HG02588 (cell line): ENCODE data around the gene SYNE3.

Experiments
- ATAC-seq: cut with Tn5 transposase; IDR thresholded peaks from one replicate; pipeline ENCODE4 v1.9.1; 2021; ENCODE audit warnings: mild to moderate bottlenecking, moderate library complexity; ENCODE audit not compliant: unreplicated experiment

Gene SYNE3

GRCh38 chr14:95507174-95507573 lies 9.3 kb downstream of the SYNE3 start:
- no peak for ATAC-seq

- peak; percentile 54 for ATAC-seq
Measured at GRCh38 chr14:95505030-95505589, 11.3 kb downstream of the SYNE3 start.

DNA sequence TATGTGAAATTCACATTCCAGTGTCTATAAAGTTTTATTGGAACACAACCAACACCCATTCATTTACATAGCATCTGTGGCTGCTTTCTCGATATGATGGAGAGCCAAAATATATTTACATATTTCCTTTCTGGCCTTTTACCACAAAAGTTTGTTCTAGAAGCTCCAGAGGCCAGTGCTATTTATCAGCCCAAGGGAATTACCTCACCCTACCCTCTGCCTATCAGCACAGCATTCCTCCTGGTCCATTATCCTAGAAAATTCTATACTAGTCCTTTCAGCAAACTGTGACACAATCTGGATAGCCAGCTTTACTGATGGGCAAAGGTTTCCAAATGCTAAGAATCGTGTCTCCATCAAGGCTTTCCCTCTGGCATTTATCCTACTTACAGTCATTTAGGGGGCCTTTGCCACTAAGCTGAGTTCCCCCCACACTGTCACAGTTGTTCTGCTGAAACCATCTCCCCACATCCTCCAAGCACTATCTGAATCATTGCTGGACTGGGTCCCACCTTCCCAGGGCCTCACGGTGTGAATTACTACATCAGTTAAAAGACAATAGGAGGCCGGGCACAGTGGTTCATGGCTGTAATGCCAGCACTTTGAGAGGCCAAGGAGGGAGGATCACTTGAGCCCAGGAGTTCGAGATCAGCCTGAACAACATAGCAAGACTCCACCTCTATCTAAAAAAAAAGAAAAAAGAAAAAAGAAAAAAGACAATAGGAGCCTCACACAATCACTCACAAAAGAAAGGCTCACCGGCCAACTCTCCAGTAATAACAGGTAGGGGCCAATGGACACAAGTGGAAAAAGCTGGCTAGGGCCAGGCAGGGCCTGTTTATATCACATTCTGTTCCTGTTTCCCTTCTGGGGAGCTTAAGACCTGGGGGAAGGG lies 12.1 kb downstream of the SYNE3 start:
- ATAC-seq = no peak

DNA sequence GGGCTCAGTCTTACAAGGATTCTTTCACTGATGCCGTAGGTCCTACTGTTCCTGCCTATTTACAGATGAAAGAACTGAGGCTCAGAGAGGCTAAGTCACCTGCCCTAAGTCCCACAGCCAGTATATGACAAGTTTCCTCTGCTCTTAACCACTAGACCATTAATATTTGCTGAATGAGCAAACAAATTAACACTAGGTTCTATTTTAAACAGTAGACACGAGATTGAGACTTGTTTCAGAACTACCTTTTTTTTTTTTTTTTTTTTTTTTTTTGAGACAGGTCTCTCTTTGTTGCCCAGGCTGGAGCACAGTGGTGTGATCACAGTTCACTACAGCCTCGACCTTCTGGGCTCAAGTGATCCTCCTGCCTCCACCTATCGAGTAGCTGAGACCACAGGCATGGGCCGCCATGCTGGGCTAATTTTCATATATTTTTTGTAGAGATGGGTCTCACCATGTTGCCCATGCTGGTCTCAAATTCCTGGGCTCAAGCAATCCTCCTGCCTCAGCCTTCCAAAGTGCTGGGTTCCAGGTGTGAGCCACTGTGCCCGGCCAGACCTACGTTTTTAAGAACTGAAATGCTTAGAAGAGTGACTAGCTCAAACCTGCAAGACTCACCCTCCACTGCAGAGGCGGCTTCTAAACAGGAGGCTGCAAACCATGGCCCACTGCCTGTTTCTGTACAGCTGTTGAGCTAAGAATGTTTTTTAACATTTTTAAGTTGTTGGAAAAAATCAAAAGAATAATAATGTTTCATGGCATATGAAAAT lies 12.9 kb downstream of the SYNE3 start:
- ATAC-seq = peak; percentile 44

DNA sequence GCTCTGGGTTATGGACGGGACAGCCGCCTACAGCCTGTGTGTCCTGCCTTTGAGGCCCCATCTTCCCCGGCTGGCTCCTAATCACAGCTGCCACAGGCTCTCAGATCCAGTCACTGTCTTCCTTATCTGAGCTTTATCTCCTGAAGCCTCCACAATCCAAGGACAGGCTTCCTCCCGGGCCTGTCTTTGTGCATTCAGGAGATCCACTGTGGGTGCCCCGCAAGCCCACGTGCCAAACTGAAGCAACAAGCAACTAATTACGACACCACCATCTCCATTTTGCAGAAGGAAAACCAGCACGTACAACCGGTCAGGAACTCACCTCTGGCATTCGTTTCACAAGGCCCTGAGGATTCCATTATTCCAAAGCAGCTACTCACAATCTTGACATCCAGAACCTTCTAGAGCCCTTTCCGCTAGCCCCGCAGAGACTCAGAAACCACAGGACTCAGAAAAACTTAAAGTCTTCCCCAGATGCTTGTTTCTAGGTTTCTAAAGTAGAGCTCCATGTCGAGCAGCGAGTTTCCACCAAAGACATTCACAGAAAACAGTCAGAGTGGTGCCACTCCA lies 14.0 kb downstream of the SYNE3 start:
- ATAC-seq = no peak

DNA sequence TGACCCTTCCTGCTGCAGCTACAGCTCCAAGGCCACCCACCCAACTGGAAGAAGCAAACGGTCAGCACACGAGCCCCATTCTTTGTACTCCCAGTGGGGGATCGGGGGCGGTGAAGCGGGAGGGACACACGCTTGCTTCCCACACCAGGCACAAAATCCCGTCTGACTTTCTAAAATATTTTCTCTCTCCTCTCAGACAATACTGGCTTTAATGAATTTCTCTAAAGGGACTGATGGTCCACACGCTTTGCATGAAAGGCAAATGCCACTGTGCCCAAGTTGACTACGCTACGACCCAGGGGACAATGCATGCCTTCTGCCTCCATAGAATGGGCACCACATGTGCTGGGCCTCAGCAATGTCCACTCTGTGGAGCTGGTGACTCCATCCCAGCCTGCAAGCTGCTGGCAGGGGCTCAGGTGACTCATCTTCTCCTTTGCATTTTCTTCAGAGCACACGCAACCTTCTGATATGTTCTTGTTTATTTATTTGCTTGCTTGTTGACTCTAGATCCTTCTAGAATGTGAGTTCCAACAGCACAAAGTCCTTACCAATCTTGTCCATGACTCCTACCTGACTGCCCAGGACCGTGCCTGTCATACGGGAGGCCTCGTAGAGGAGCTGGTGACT lies 15.6 kb downstream of the SYNE3 start:
- ATAC-seq = no peak

DNA sequence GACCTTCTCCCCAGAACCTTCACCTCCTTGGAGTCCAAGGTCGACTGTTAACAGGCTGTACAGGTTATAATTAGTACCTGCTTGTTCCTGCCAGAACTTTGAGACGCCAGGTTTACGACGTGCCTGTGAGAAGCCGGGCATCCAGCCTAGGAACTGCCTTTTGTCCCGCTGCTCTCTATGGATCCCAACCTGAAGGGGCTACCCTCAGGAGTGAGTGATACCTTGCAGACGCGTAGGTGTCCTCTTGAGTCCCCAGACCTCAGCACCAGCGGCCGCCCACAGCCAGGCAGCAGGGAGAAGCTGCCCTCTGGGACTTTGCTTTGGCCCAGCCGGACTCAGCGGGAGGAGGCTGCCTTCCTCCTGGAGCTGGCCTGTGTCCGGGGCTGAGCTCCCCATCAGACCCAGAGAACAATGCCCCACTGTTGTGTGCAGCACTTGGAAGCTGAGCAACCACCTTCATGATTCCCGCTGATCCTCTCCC lies 16.2 kb downstream of the SYNE3 start:
- no peak for ATAC-seq

DNA sequence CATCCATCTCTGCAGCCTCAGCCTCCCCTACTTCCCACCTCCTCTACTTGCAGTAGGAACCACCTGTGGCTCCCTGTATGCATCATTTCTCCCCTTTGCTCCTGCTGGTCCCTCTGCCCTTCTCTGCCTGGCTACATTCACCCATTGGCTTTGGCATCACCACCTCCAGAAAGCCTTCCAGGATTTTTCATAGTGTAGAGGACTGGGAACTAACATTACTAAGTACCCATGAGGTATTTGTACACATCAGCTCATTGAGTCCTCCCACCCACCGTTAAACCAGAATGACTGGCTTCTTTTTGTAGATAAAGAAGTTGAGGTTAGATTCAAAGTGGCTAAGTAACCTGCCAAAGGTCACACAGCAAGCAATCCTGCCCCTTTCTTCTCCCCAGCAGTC lies 17.1 kb downstream of the SYNE3 start:
- no peak for ATAC-seq

DNA sequence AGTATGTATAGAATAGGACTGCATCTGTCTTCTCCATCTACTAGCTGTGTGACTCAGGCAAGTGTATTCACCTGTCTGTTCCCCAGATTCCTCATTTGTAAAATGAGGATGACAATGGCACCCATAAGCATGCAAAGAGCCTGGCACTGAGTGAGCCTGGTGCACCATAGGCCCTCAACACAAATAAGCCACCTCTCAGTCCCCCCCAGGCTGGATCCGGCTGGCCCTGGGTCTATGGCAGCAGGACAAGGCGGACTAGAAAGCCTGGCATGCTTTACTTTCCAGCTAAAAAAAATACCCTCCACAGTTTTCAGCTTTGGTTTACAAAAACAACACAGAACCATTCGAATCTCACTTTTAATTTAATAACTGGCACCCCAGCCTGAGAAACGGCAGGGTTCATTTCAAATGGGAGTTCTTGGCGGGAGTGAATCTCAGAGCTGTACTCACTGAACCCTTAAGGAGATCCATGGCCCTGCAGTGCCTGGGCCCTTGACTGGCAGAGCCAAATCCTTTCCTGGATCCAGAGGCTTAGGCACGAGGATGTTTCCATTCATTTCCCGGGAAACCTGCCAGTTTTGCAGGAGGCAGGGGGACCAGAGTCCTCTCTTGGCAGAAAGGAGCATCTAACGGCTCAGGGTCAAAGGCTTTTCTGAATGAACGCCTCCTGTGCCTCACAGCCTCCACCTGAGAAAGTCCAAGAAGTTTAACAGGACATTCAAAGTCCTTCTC lies 17.7 kb downstream of the SYNE3 start:
- no peak for ATAC-seq

- no peak for ATAC-seq
Measured at GRCh38 chr14:95497561-95498011, 18.9 kb downstream of the SYNE3 start.

DNA sequence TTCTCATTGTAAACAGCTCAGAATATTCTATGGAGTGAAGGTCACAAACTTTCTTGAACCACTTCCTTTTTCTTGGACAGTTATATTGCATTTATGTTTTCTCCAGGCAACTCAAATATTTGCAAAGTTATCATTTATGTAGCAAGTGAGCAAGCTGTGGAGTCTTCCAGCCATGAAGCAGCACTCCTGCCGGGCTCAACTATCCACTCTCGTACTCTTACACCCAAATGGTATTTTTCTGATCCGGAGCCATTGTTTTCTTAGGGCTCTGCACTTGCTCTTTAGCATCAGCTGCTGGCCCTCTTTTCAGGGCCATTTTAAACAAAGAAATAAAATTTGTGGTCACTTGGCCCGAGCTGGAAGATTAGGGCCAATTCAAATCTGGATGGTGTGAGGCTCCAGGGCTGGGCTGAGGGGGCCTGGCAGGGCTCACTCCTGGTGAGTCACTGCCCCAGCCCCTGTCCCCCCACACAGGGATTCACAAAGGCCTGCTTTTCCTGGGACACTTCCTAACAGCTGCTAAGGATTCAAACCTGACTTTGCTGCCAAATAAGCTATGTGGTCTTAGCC lies 19.7 kb downstream of the SYNE3 start:
- ATAC-seq = no peak

DNA sequence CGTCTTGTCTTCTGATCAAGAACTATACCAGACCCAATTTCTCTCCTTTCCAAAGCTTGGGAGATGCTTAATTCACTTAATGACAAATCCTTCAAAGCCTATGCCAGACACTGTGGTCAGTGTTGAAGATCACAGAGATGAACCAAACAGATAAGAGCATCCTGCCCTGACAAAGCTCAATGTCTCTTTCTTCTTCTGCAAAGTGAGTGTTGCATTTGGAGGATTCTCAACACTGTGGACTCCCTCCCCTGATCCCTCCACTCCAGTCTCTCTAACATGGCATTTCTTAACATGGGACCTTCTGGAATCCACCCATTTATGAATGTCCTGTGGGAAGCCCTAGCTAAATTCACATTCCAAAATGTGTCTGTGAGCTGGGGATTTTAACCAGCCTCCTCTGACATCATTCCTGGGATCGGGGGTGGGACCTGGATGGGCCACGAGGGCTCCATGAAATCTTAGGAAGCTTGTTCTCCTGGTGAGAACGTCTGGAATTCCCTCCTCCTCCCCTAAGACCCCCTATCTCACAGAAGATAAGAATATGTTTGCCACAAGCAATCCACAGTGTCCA lies 20.3 kb downstream of the SYNE3 start:
- no peak for ATAC-seq

GRCh38 chr14:95495538-95496025 lies 20.9 kb downstream of the SYNE3 start:
- ATAC-seq = peak; percentile 86

- ATAC-seq = no peak
Measured at GRCh38 chr14:95495076-95495475, 21.4 kb downstream of the SYNE3 start.

DNA sequence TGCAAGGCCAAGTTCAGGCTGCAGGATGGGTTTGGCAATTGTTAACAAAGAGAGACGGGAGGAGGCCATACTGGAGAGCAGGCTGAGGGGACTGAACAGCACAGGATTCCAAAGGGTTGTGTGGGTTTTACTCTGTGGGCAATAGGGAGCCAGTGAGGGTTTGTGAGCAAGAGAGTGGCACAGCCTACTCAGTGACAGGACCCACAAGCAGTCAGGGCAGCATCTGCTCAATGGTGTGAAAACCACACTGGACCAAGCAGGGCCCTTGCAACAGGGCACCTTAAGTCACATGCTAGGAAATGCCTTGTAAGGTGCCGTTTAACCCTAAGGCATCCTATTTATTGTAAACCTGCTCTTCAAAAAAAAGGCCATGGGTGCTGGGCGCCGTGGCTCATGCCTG lies 22.0 kb downstream of the SYNE3 start:
- no peak for ATAC-seq

- ATAC-seq = no peak
Measured at GRCh38 chr14:95493976-95494375, 22.5 kb downstream of the SYNE3 start.

DNA sequence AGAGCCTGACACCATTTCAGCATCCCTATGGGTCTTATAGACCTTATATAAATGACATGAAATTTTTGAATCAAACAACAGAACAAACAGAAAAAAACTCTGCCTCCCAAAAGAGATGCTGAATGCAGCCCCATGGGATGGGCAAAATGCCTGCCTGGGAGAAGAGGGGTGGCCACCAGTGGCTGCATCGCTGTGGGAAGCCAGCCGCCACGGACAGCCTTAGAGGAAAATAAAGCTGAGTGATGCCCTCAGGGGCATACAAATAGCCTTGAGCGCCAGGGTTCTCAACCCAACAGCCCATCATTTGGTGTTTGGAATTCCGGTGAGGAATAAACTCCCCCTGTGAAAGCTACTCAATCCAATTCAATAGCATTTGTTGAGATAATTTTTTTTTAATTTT lies 22.9 kb downstream of the SYNE3 start:
- ATAC-seq = no peak

DNA sequence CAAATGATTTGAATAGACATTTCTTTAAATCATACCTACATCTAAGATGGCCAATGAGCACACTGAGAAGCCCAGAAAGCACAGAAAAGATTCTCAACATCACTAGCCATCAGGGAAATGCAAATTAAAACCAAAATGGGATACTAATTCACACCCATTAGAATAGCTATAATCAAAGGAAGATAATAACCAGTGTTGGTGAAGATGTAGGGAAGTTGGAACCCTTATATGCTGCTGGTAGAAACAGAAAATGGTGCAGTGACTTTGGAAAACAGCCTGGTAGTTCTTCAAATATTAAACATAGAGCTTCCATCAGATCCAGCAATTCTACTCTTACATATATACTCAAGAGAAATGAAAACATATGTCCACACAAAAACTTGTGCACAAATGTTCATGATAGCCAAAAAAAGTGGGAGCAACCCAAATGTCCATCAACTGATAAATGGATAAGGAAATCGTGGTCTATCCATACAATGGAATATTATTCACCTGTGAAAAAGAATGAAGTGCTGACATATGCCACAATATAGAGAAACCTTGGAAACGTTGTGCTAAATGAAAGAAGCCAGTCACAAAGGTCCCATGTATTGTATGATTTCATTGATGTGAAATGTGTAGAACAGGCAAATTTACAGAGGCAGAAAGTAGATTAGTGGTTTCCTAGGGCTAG lies 24.4 kb downstream of the SYNE3 start:
- ATAC-seq = no peak
